ENCODE results near the gene C18orf32.

- TF ChIP-seq, protein P1, sequence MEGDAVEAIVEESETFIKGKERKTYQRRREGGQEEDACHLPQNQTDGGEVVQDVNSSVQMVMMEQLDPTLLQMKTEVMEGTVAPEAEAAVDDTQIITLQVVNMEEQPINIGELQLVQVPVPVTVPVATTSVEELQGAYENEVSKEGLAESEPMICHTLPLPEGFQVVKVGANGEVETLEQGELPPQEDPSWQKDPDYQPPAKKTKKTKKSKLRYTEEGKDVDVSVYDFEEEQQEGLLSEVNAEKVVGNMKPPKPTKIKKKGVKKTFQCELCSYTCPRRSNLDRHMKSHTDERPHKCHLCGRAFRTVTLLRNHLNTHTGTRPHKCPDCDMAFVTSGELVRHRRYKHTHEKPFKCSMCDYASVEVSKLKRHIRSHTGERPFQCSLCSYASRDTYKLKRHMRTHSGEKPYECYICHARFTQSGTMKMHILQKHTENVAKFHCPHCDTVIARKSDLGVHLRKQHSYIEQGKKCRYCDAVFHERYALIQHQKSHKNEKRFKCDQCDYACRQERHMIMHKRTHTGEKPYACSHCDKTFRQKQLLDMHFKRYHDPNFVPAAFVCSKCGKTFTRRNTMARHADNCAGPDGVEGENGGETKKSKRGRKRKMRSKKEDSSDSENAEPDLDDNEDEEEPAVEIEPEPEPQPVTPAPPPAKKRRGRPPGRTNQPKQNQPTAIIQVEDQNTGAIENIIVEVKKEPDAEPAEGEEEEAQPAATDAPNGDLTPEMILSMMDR (IDR thresholded peaks at IDR 0.05) = no peak
- TF ChIP-seq POLR2A (IDR thresholded peaks at IDR 0.05) = no peak
Observed at GRCh38 chr18:49459404-49460171, 27.4 kb downstream of the C18orf32 start.
